H1 (cell line): ENCODE measurements around the gene OR8A1. TPM values are rescaled to one million over a fixed set of nuclear protein-coding genes. Genes with fewer than 3 reads are reported as not detected.

Source experiments
- CTCF ChIA-PET: fragments of 300-600 bp; sonication (Branson Sonifier 250); formaldehyde crosslinking; loops from one replicate; lab custom pipeline; 2021; ENCODE audit not compliant: partially characterized antibody; lab: Charles Lee
- POLR2A ChIA-PET: fragments of 300-600 bp; sonication (Branson Sonifier 250); formaldehyde crosslinking; loops from one replicate; lab custom pipeline; 2021; ENCODE audit warnings: inconsistent platforms; ENCODE audit not compliant: partially characterized antibody; lab: Charles Lee
- DNase-seq, 2 experiments: peaks; one replicate each; pipeline versions ENCODE4 v3.0.0 to v3.0.0-alpha.2; 2010 to 2022; ENCODE audit warnings: low spot score in 2 of 2, low read depth in 1 of 2, mixed read lengths in 1 of 2
- FAIRE-seq: peaks from 2 replicates; lab custom pipeline; 2011; peaks lifted over from hg19 to GRCh38; lab: Jason Lieb, UNC
- H2AFZ ChIP-seq: 2 replicates; pipeline ENCODE4 v1.8.1; 2012; ENCODE audit warnings: low read length, inconsistent platforms
- H2AK5ac ChIP-seq: 2 replicates; pipeline ENCODE4 v1.6.1; 2013; ENCODE audit warnings: low read depth, low read length
- H2BK120ac ChIP-seq: replicated peaks from 2 replicates; pipeline ENCODE3; 2013; ENCODE audit warnings: low read depth, low read length, inconsistent platforms
- H2BK12ac ChIP-seq: 2 replicates; pipeline ENCODE4 v1.6.1; 2013; ENCODE audit warnings: low read depth, low read length
- H2BK15ac ChIP-seq: 2 replicates; pipeline ENCODE4 v1.6.1; 2013; ENCODE audit warnings: low read length
- H2BK20ac ChIP-seq: 2 replicates; pipeline ENCODE4 v1.6.1; 2013; ENCODE audit warnings: low read length
- H2BK5ac ChIP-seq: 2 replicates; pipeline ENCODE4 v1.6.1; 2013; ENCODE audit warnings: low read depth, low read length
- H3K14ac ChIP-seq: 2 replicates; pipeline ENCODE4 v1.6.1; 2013; ENCODE audit warnings: inconsistent platforms; ENCODE audit not compliant: insufficient read length
- H3K18ac ChIP-seq: 2 replicates; pipeline ENCODE4 v1.6.1; 2013; ENCODE audit warnings: low read length; ENCODE audit errors: extremely low read depth
- H3K23ac ChIP-seq: 2 replicates; pipeline ENCODE4 v1.6.1; 2013; ENCODE audit warnings: inconsistent platforms; ENCODE audit not compliant: insufficient read length
- H3K23me2 ChIP-seq: 2 replicates; pipeline ENCODE4 v1.6.1; 2013; ENCODE audit warnings: low read depth, low read length
- H3K27ac ChIP-seq: 2 replicates; pipeline ENCODE4 v1.6.1; 2011; ENCODE audit warnings: low read depth, low read length, inconsistent platforms
- H3K27me3 ChIP-seq, 4 experiments: replicated peaks in 1 of 4; 1 replicate in 1 of 4; 2 replicates in 3 of 4; pipeline versions ENCODE4 v1.6.1 to v1.8.1; 2011 to 2013; ENCODE audit warnings: low read length in 3 of 4, mild to moderate bottlenecking in 3 of 4, inconsistent platforms in 2 of 4, mixed read lengths in 2 of 4, moderate library complexity in 1 of 4; ENCODE audit not compliant: control insufficient read depth in 3 of 4, insufficient read depth in 3 of 4; ENCODE audit errors: extremely low read depth in 1 of 4
- H3K36me3 ChIP-seq, 4 experiments: 2 replicates each; pipeline versions ENCODE4 v1.6.1 to v1.8.1; 2011 to 2013; ENCODE audit warnings: mild to moderate bottlenecking in 4 of 4, low read length in 3 of 4, moderate library complexity in 2 of 4, control low read depth in 1 of 4, inconsistent platforms in 1 of 4; ENCODE audit not compliant: insufficient read depth in 4 of 4, control insufficient read depth in 2 of 4
- H3K4ac ChIP-seq: replicated peaks from 2 replicates; pipeline ENCODE3; 2013; ENCODE audit warnings: low read length, low read depth, mixed read lengths, inconsistent platforms; ENCODE audit not compliant: insufficient read length
- H3K4me1 ChIP-seq, 4 experiments: replicated peaks in 1 of 4; 1 replicate in 1 of 4; 2 replicates in 3 of 4; pipeline versions ENCODE4 v1.6.1 to v1.8.1; 2011 to 2013; ENCODE audit warnings: low read length in 3 of 4, inconsistent platforms in 2 of 4, mixed read lengths in 1 of 4; ENCODE audit not compliant: insufficient read depth in 4 of 4, control insufficient read depth in 3 of 4
- H3K4me2 ChIP-seq, 2 experiments: 2 replicates each; pipeline versions ENCODE4 v1.6.1 to v1.8.1; 2011 to 2013; ENCODE audit warnings: low read depth in 2 of 2, low read length in 2 of 2, control low read depth in 1 of 2, inconsistent platforms in 1 of 2, mild to moderate bottlenecking in 1 of 2; ENCODE audit not compliant: insufficient read depth in 1 of 2
- H3K4me3 ChIP-seq, 4 experiments: fragments of 200-600, 300-600 bp in 1 of 4; sonication (generic), shearing (Covaris generic), sonication (Bioruptor Twin) in 1 of 4; 2 replicates each; pipeline versions ENCODE4 v1.5.1 to v1.8.1; 2011 to 2016; ENCODE audit warnings: low read length in 4 of 4, low read depth in 3 of 4, control low read depth in 2 of 4, inconsistent platforms in 2 of 4, mild to moderate bottlenecking in 2 of 4, mixed read lengths in 1 of 4, moderate library complexity in 1 of 4; ENCODE audit not compliant: insufficient read depth in 2 of 4; ENCODE audit errors: extremely low read depth in 1 of 4
- H3K56ac ChIP-seq: replicated peaks from 2 replicates; pipeline ENCODE3; 2013; ENCODE audit warnings: low read depth, mild to moderate bottlenecking, mixed read lengths, low read length, inconsistent platforms; ENCODE audit not compliant: insufficient read length
- H3K79me1 ChIP-seq: 2 replicates; pipeline ENCODE4 v1.6.1; 2013; ENCODE audit warnings: low read depth, low read length, control low read depth
- H3K79me2 ChIP-seq, 2 experiments: 2 replicates each; pipeline versions ENCODE4 v1.6.1 to v1.8.1; 2012 to 2013; ENCODE audit warnings: low read length in 2 of 2, mild to moderate bottlenecking in 2 of 2, inconsistent platforms in 1 of 2; ENCODE audit not compliant: insufficient read depth in 2 of 2, control insufficient read depth in 1 of 2
- H3K9ac ChIP-seq, 4 experiments: replicated peaks in 1 of 4; 1 replicate in 1 of 4; 2 replicates in 3 of 4; pipeline versions ENCODE4 v1.6.1 to v1.8.1; 2011 to 2013; ENCODE audit warnings: low read depth in 3 of 4, low read length in 3 of 4, control low read depth in 2 of 4, mild to moderate bottlenecking in 2 of 4, moderate library complexity in 2 of 4, inconsistent platforms in 1 of 4; ENCODE audit errors: extremely low read depth in 1 of 4
- H3K9me3 ChIP-seq, 2 experiments: 2 replicates each; pipeline versions ENCODE4 v1.6.1 to v1.8.1; 2012 to 2013; ENCODE audit warnings: mild to moderate bottlenecking in 2 of 2, moderate library complexity in 2 of 2, control low read depth in 1 of 2, inconsistent platforms in 1 of 2, low read depth in 1 of 2, low read length in 1 of 2, mixed read lengths in 1 of 2; ENCODE audit not compliant: insufficient read depth in 2 of 2
- H4K20me1 ChIP-seq, 2 experiments: replicated peaks in 1 of 2; 2 replicates each; pipeline versions ENCODE3 to v1.8.1; 2011 to 2013; ENCODE audit warnings: inconsistent platforms in 2 of 2, low read length in 2 of 2, mild to moderate bottlenecking in 1 of 2; ENCODE audit not compliant: insufficient read depth in 2 of 2, control insufficient read depth in 1 of 2
- H4K5ac ChIP-seq: 2 replicates; pipeline ENCODE4 v1.6.1; 2013; ENCODE audit warnings: low read length, low read depth, mixed read lengths, inconsistent platforms; ENCODE audit not compliant: insufficient read length
- H4K8ac ChIP-seq: 2 replicates; pipeline ENCODE4 v1.8.0; 2013; ENCODE audit warnings: mild to moderate bottlenecking, moderate library complexity, low read length, inconsistent platforms; ENCODE audit not compliant: insufficient read depth; ENCODE audit errors: extremely low read depth
- H4K91ac ChIP-seq: replicated peaks from 2 replicates; pipeline ENCODE3; 2013; ENCODE audit warnings: low read length, mixed read lengths, inconsistent platforms; ENCODE audit not compliant: insufficient read length
- BRCA1 ChIP-seq: IDR thresholded peaks from 2 replicates; pipeline ENCODE4 v1.6.1; 2012; ENCODE audit warnings: low read depth, low read length, improper control_type of control experiment
- CBX8 ChIP-seq: fragments of 300-800, 300-1000 bp; sonication (generic); IDR thresholded peaks from 2 replicates; pipeline ENCODE4 v1.7.1; 2016; ENCODE audit warnings: low read depth, low read length, borderline replicate concordance
- CEBPB ChIP-seq: IDR thresholded peaks from 2 replicates; pipeline ENCODE4 v1.6.1; 2012; ENCODE audit warnings: low read depth, low read length
- CHD2 ChIP-seq: IDR thresholded peaks from 2 replicates; pipeline ENCODE4 v1.6.1; 2012; ENCODE audit warnings: low read length, improper control_type of control experiment
- CREB1 ChIP-seq: IDR thresholded peaks from 2 replicates; pipeline ENCODE4 v1.6.1; 2012; ENCODE audit warnings: inconsistent platforms
- E2F6 ChIP-seq: IDR thresholded peaks from 2 replicates; pipeline ENCODE4 v1.6.1; 2012; ENCODE audit warnings: inconsistent platforms
- GABPA ChIP-seq: IDR thresholded peaks from 2 replicates; pipeline ENCODE4 v1.6.1; 2011; ENCODE audit warnings: mild to moderate bottlenecking, low read length, moderate library complexity, borderline replicate concordance; ENCODE audit not compliant: insufficient read depth
- JUN ChIP-seq: IDR thresholded peaks from 2 replicates; pipeline ENCODE4 v1.6.1; 2011; ENCODE audit warnings: low read depth, mild to moderate bottlenecking, improper control_type of control experiment, low read length
- KDM4A ChIP-seq: IDR thresholded peaks from one replicate; pipeline ENCODE4 v1.7.1; 2012; ENCODE audit warnings: low read depth, mild to moderate bottlenecking, moderate library complexity, low read length, inconsistent platforms; ENCODE audit not compliant: severe bottlenecking
- POLR2A ChIP-seq, 2 experiments: IDR thresholded peaks; 1 replicate in 1 of 2; 2 replicates in 1 of 2; pipeline ENCODE4 v1.6.1; 2011; ENCODE audit warnings: low read depth in 2 of 2, low read length in 2 of 2, mild to moderate bottlenecking in 2 of 2; ENCODE audit errors: control extremely low read depth in 1 of 2
- POLR2AphosphoS5 ChIP-seq: IDR thresholded peaks from 2 replicates; pipeline ENCODE4 v1.6.1; 2011; ENCODE audit warnings: low read depth, low read length
- SAP30 ChIP-seq: fragments of 300-600 bp; sonication (generic); IDR thresholded peaks from 2 replicates; pipeline ENCODE4 v1.7.1; 2012; ENCODE audit warnings: low read length, moderate library complexity, mild to moderate bottlenecking, inconsistent platforms; ENCODE audit not compliant: insufficient read depth, insufficient replicate concordance
- SIN3A ChIP-seq, 2 experiments: IDR thresholded peaks in 1 of 2; conservative IDR thresholded peaks in 1 of 2; 2 replicates each; pipeline ENCODE4 v1.6.1; 2011 to 2012; ENCODE audit warnings: low read length in 2 of 2, improper control_type of control experiment in 1 of 2, low read depth in 1 of 2, mild to moderate bottlenecking in 1 of 2
- SP2 ChIP-seq: IDR thresholded peaks from 2 replicates; pipeline ENCODE4 v1.6.1; 2012; ENCODE audit warnings: mild to moderate bottlenecking, low read length, inconsistent platforms
- WGBS, 2 experiments: shearing (Covaris generic) in 1 of 2; methylation state at CpG; one replicate each; pipeline versions ENCODE4 v1.1.6 to v1.1.7; 2013 to 2015; ENCODE audit warnings: low lambda C conversion rate in 2 of 2, mixed read lengths in 2 of 2, inconsistent platforms in 1 of 2, low coverage in 1 of 2, missing lambda C conversion rate in 1 of 2; ENCODE audit not compliant: insufficient replicate concordance in 2 of 2, insufficient coverage in 1 of 2, insufficient read length in 1 of 2; ENCODE audit errors: extremely low coverage in 1 of 2, missing lambda C conversion rate in 1 of 2; 5-methylcytosine and 5-hydroxymethylcytosine counted together
- polyA plus RNA-seq, 7 experiments: library from polyadenylated mRNA; depleted of rRNA in 3 of 7; stranded (reverse) in 5 of 7; unstranded in 2 of 7; fragments of >200 nt in 5 of 7; fragments of 200-250 nt in 2 of 7; gene quantifications; 1 replicate in 5 of 7; 2 replicates in 1 of 7; 4 replicates in 1 of 7; pipeline versions ENCODE4 v1.2.1 to v1.2.3, GENCODE V29; 2011 to 2013; ENCODE audit warnings: missing spikeins in 2 of 7, mixed read lengths in 2 of 7
- total RNA-seq: library from RNA; stranded (reverse); fragmentation: NEBNext Ultra II Directional; extraction: Animal tissue kit (Norgen Biotek cat#: 25700); gene quantifications from 2 replicates; pipeline ENCODE4 v1.2.1, GENCODE V29; 2021

Gene OR8A1
- total and polyA plus RNA-seq, 2 of the 8 experiments (the other 6 are each of a cell fraction or from before 2014, with no cell fraction given) = not detected

- no peaks in the 10 kb centered on the region for H3K4me1 ChIP-seq
- H2BK20ac ChIP-seq = no peak overlapping the region
- H3K23me2 ChIP-seq = no peaks in the 10 kb centered on the region
- H3K14ac ChIP-seq = no peak overlapping the region
- DNase-seq = no peak
- no peaks in the 10 kb centered on the region for H4K20me1 ChIP-seq
- no peak overlapping the region for H3K18ac ChIP-seq
- no peak overlapping the region for H2BK5ac ChIP-seq
- H3K4me2 ChIP-seq = no peak overlapping the region
- H3K23ac ChIP-seq = no peak overlapping the region
- no peak overlapping the region for H3K4ac ChIP-seq
- no peaks in the 10 kb centered on the region for H3K79me2 ChIP-seq
- TF ChIP-seq CHD2 (no peak), SP2 (no peak), KDM4A (no peak), CEBPB (no peak), CREB1 (no peak), POLR2A (IDR thresholded peaks at IDR 0.05; ENCODE audit: control extremely low read depth in 1 of 2, low read depth in 2 of 2, low read length in 2 of 2) (no peak), JUN (no peak), SIN3A (conservative IDR thresholded peaks at IDR 0.05 in 1 of 2, IDR thresholded peaks at IDR 0.05 in 1 of 2; ENCODE audit: low read depth in 1 of 2, low read length in 2 of 2) (no peak), POLR2AphosphoS5 (no peak), GABPA (no peak), BRCA1 (no peak), CBX8 (no peak), SAP30 (no peak), E2F6 (no peak)
- no peaks in the 10 kb centered on the region for H3K36me3 ChIP-seq
- no peak overlapping the region for H3K9ac ChIP-seq
- no peak overlapping the region for H2AK5ac ChIP-seq
- no peak overlapping the region for H3K56ac ChIP-seq
- no peak overlapping the region for H3K4me3 ChIP-seq
- FAIRE-seq = no peak
- H4K91ac ChIP-seq = no peak overlapping the region
- no peak overlapping the region for H3K27ac ChIP-seq
- H4K8ac ChIP-seq = no peak overlapping the region
- no peak overlapping the region for H2BK15ac ChIP-seq
- no peak overlapping the region for H4K5ac ChIP-seq
- CTCF ChIA-PET = interaction anchor here (0.9 to 3.4 kb wide), 6 partner anchors 7 to 163 kb away, joined by 3 to 16 read pairs (median 5); no protein-coding TSS in a partner anchor
- H2BK120ac ChIP-seq = no peak overlapping the region
- no peaks in the 10 kb centered on the region for H3K27me3 ChIP-seq
- H3K9me3 ChIP-seq = no peaks in the 10 kb centered on the region
- H2BK12ac ChIP-seq = no peak overlapping the region
- POLR2A ChIA-PET = no interaction called here
- WGBS, 2 experiments = 96% methylated on average over 4 of the region's 4 CpGs; no CpG with 5 or more reads in 1 of the 2 experiments
- H3K79me1 ChIP-seq = no peaks in the 10 kb centered on the region
- H2AFZ ChIP-seq = no peak overlapping the region
These were observed 9.0 kb downstream of the OR8A1 start for GRCh38 chr11:124578761-124579160.
